IMR-90 (cell line): Measurements from ENCODE around the gene NAV2. TPM values are rescaled to one million over a fixed set of nuclear protein-coding genes. Genes with fewer than 3 reads are reported as not detected.

Experiments used
- ATAC-seq: fragments of 200-7000 bp; cut with Tn5 transposase; 2 replicates; pipeline ENCODE4 v1.9.1; 2020; ENCODE audit warnings: low read depth, mild to moderate bottlenecking, moderate library complexity
- BruUV-seq: library from RNA; stranded (reverse); fragments of 400-500 nt; replicated peaks from 2 replicates; lab custom pipeline; 2021; lab: Mats Ljungman, UMichigan
- CTCF ChIA-PET: fragments of 300-600 bp; formaldehyde crosslinking; extraction: SDS; loops from one replicate; lab custom pipeline; 2021; ENCODE audit warnings: antibody characterized with exemption; lab: Yijun Ruan, JAX
- POLR2A ChIA-PET: fragments of 300-600 bp; sonication (Branson Sonifier 250); formaldehyde crosslinking; loops from one replicate; lab custom pipeline; 2022; ENCODE audit warnings: antibody characterized with exemption; ENCODE audit not compliant: unreplicated experiment; lab: Charles Lee
- DNase-seq: peaks from one replicate; pipeline ENCODE4 v3.0.0; 2013
- H2AFZ ChIP-seq: replicated peaks from 2 replicates; pipeline ENCODE3; 2013; ENCODE audit warnings: low read length, mild to moderate bottlenecking; ENCODE audit not compliant: poor library complexity
- H2AK5ac ChIP-seq: 2 replicates; pipeline ENCODE4 v1.6.1; 2013; ENCODE audit warnings: low read depth, low read length, inconsistent platforms
- H2AK9ac ChIP-seq: replicated peaks from 2 replicates; pipeline ENCODE3; 2013; ENCODE audit warnings: mild to moderate bottlenecking, low read depth, low read length, moderate library complexity; ENCODE audit not compliant: poor library complexity
- H2BK120ac ChIP-seq: 2 replicates; pipeline ENCODE4 v1.6.1; 2013; ENCODE audit warnings: low read depth, low read length, inconsistent platforms
- H2BK15ac ChIP-seq: 3 replicates; pipeline ENCODE4 v1.6.1; 2013; ENCODE audit warnings: low read depth, low read length, inconsistent platforms
- H2BK20ac ChIP-seq: 2 replicates; pipeline ENCODE4 v1.6.1; 2013; ENCODE audit warnings: low read depth, mild to moderate bottlenecking, inconsistent platforms, low read length, moderate library complexity
- H2BK5ac ChIP-seq: 2 replicates; pipeline ENCODE4 v1.6.1; 2013; ENCODE audit warnings: mild to moderate bottlenecking, low read depth, low read length, inconsistent platforms; ENCODE audit not compliant: poor library complexity, severe bottlenecking
- H3K14ac ChIP-seq: replicated peaks from 2 replicates; pipeline ENCODE4 v1.6.1; 2013; ENCODE audit warnings: low read depth, low read length, inconsistent platforms
- H3K18ac ChIP-seq: 2 replicates; pipeline ENCODE4 v1.6.1; 2013; ENCODE audit warnings: low read depth, low read length, control low read depth
- H3K23ac ChIP-seq: 2 replicates; pipeline ENCODE4 v1.6.1; 2013; ENCODE audit warnings: low read depth, low read length, inconsistent platforms
- H3K27ac ChIP-seq: 2 replicates; pipeline ENCODE4 v1.5.1; 2013; ENCODE audit warnings: mild to moderate bottlenecking, control low read depth, low read length; ENCODE audit not compliant: insufficient read depth
- H3K27me3 ChIP-seq: 2 replicates; pipeline ENCODE4 v1.6.1; 2013; ENCODE audit warnings: low read length; ENCODE audit not compliant: control insufficient read depth, insufficient read depth
- H3K36me3 ChIP-seq: 2 replicates; pipeline ENCODE4 v1.6.1; 2013; ENCODE audit warnings: low read length, mixed read lengths; ENCODE audit not compliant: control insufficient read depth, insufficient read depth
- H3K4ac ChIP-seq: 2 replicates; pipeline ENCODE4 v1.6.1; 2013; ENCODE audit warnings: low read depth, low read length, inconsistent platforms
- H3K4me1 ChIP-seq: 2 replicates; pipeline ENCODE4 v1.6.1; 2013; ENCODE audit warnings: low read length, mixed read lengths; ENCODE audit not compliant: control insufficient read depth, insufficient read depth
- H3K4me2 ChIP-seq: 2 replicates; pipeline ENCODE4 v1.6.1; 2013; ENCODE audit warnings: low read depth, mild to moderate bottlenecking, control low read depth, low read length, moderate library complexity
- H3K4me3 ChIP-seq: 2 replicates; pipeline ENCODE4 v1.5.1; 2013; ENCODE audit warnings: low read depth, mild to moderate bottlenecking, control low read depth, low read length, moderate library complexity; ENCODE audit not compliant: insufficient read depth
- H3K56ac ChIP-seq: 2 replicates; pipeline ENCODE4 v1.6.1; 2013; ENCODE audit warnings: low read length, inconsistent platforms; ENCODE audit not compliant: insufficient read depth; ENCODE audit errors: extremely low read depth
- H3K79me1 ChIP-seq, 2 experiments: 2 replicates each; pipeline ENCODE4 v1.6.1; 2013; ENCODE audit warnings: low read length in 2 of 2, inconsistent platforms in 1 of 2, low read depth in 1 of 2
- H3K9ac ChIP-seq: 2 replicates; pipeline ENCODE4 v1.6.1; 2013; ENCODE audit warnings: low read depth, low read length, control low read depth
- H3K9me1 ChIP-seq: 2 replicates; pipeline ENCODE4 v1.6.1; 2013; ENCODE audit warnings: low read length, inconsistent platforms; ENCODE audit not compliant: insufficient read depth
- H3K9me3 ChIP-seq: 2 replicates; pipeline ENCODE4 v1.6.1; 2013; ENCODE audit warnings: low read length; ENCODE audit not compliant: control insufficient read depth, insufficient read depth
- H4K20me1 ChIP-seq: 2 replicates; pipeline ENCODE4 v1.6.1; 2013; ENCODE audit warnings: low read length, inconsistent platforms; ENCODE audit not compliant: insufficient read depth
- H4K5ac ChIP-seq: 2 replicates; pipeline ENCODE4 v1.6.1; 2013; ENCODE audit warnings: mild to moderate bottlenecking, low read depth, low read length, control low read depth
- H4K8ac ChIP-seq, 2 experiments: 2 replicates each; pipeline ENCODE4 v1.6.1; 2013; ENCODE audit warnings: low read depth in 2 of 2, low read length in 2 of 2, control low read depth in 1 of 2, inconsistent platforms in 1 of 2
- H4K91ac ChIP-seq: 2 replicates; pipeline ENCODE4 v1.6.1; 2013; ENCODE audit warnings: low read depth, low read length, inconsistent platforms; ENCODE audit not compliant: insufficient read depth
- CHD1 ChIP-seq: IDR thresholded peaks from 2 replicates; pipeline ENCODE4 v1.6.1; 2012; ENCODE audit warnings: low read depth, low read length, improper control_type of control experiment
- FOS ChIP-seq: fragments of 150-350 bp; IDR thresholded peaks from 2 replicates; pipeline ENCODE4 v1.6.1; 2016; ENCODE audit warnings: low read depth, low read length
- MAZ ChIP-seq: IDR thresholded peaks from 2 replicates; pipeline ENCODE4 v1.6.1; 2012; ENCODE audit warnings: low read depth, mild to moderate bottlenecking, low read length, improper control_type of control experiment, moderate library complexity, borderline replicate concordance
- NFE2L2 ChIP-seq: fragments of 150-350 bp; IDR thresholded peaks from 2 replicates; pipeline ENCODE4 v1.6.1; 2016; ENCODE audit warnings: low read depth, mild to moderate bottlenecking, low read length
- RAD21 ChIP-seq: IDR thresholded peaks from 2 replicates; pipeline ENCODE4 v1.6.1; 2012; ENCODE audit warnings: low read length, improper control_type of control experiment
- RFX5 ChIP-seq: IDR thresholded peaks from 2 replicates; pipeline ENCODE4 v1.8.0; 2012; ENCODE audit warnings: low read depth, mild to moderate bottlenecking, low read length, moderate library complexity
- SMC3 ChIP-seq: fragments of 150-350 bp; IDR thresholded peaks from 2 replicates; pipeline ENCODE4 v1.6.1; 2016; ENCODE audit warnings: low read depth, mild to moderate bottlenecking, antibody characterized with exemption, low read length, moderate library complexity
- WGBS, 2 experiments: methylation state at CpG; one replicate each; pipeline versions ENCODE4 v1.1.5 to v1.1.7; 2013; ENCODE audit warnings: missing lambda C conversion rate in 2 of 2; ENCODE audit not compliant: insufficient read length in 1 of 2; ENCODE audit errors: extremely low coverage in 2 of 2; 5-methylcytosine and 5-hydroxymethylcytosine counted together
- dilution Hi-C: fragments of 300-500 bp; cut with HindIII; formaldehyde crosslinking; loops from one replicate; pipeline ENCODE4 v1.14.3; 2018; ENCODE audit warnings: low sequenced_read_pairs; ENCODE audit not compliant: unreplicated experiment
- in situ Hi-C: fragments of 300-500 bp; cut with MboI; formaldehyde crosslinking; loops from 3 replicates; pipeline ENCODE4 v1.14.3; 2019; ENCODE audit warnings: low sequenced_read_pairs, inconsistent platforms, mixed read lengths
- intact Hi-C: fragments of 100-400 bp; cut with micrococcal nuclease; formaldehyde crosslinking; loops from 2 replicates; pipeline ENCODE4 v1.10.0; 2022
- polyA plus RNA-seq, 3 experiments: library from polyadenylated mRNA; depleted of rRNA; stranded (reverse); fragments of >200 nt; gene quantifications; 2 replicates each; pipeline ENCODE4 v1.2.3, GENCODE V29; 2012; ENCODE audit warnings: low replicate concordance in 1 of 3
- total RNA-seq: library from RNA; depleted of rRNA; stranded (reverse); fragments of >200 nt; gene quantifications from 2 replicates; pipeline ENCODE4 v1.2.3, GENCODE V29; 2012
- TF ChIP-seq, protein P1 (sequence below): fragments of 150-350 bp; IDR thresholded peaks from 2 replicates; pipeline ENCODE4 v1.6.1; 2017; ENCODE audit warnings: mild to moderate bottlenecking, antibody characterized with exemption, low read length, low read depth

The NAV2 gene
- total and polyA plus RNA-seq, 2 of the 4 experiments (the other 2 are of a cell fraction): 4.5 to 12.6 TPM

- Histone ChIP-seq H3K79me1 (peaks cover 6 to 18% of the 10 kb centered on the region in 2 experiments; a peak in 3 of 4 replicates), H4K91ac (no peak overlapping the region), H3K14ac (no peak overlapping the region), H3K9me3 (no peaks in the 10 kb centered on the region), H3K23ac (no peak overlapping the region), H4K20me1 (no peaks in the 10 kb centered on the region; the same call in 1 of the 2 replicates), H2BK120ac (no peak overlapping the region), H3K18ac (no peak overlapping the region), H2BK20ac (no peak overlapping the region), H3K9ac (no peak overlapping the region), H3K56ac (no peak overlapping the region), H2AK9ac (no peak overlapping the region), H4K5ac (no peak overlapping the region), H3K27me3 (no peaks in the 10 kb centered on the region), H4K8ac (0 out of 4 replicates have a peak overlapping the region, but pooled peaks of 1 of the 2 experiments have one; percentile 12), H3K4me3 (no peak overlapping the region), H3K4ac (no peak overlapping the region), H3K9me1 (peaks cover 3% of the 10 kb centered on the region; the same call in 1 of the 2 replicates), H3K4me1 (peaks cover 13% of the 10 kb centered on the region), H2BK15ac (no peak overlapping the region), H3K27ac (no peak overlapping the region), H2BK5ac (no peak overlapping the region), H2AFZ (no peak overlapping the region), H3K36me3 (no peaks in the 10 kb centered on the region), H3K4me2 (no peak overlapping the region), H2AK5ac (no peak overlapping the region)
- DNase-seq: no peak
- ChIA-PET POLR2A (no interaction called here), CTCF (interaction anchor here (0.8 to 1.1 kb wide), 2 partner anchors 44 to 64 kb away, joined by 3 to 4 read pairs; no protein-coding TSS in a partner anchor)
- no TSS peak for BruUV-seq
- no peak for ATAC-seq
- dilution Hi-C loops (no loop called here), intact Hi-C loops (no loop called here), in situ Hi-C loops (no loop called here)
- no peak for TF ChIP-seq NFE2L2
- no peak for TF ChIP-seq SMC3
- TF ChIP-seq RAD21: no peak
- TF ChIP-seq CHD1: no peak
- no peak for TF ChIP-seq MAZ
- TF ChIP-seq RFX5: no peak
- no peak for TF ChIP-seq FOS
- TF ChIP-seq, protein P1, sequence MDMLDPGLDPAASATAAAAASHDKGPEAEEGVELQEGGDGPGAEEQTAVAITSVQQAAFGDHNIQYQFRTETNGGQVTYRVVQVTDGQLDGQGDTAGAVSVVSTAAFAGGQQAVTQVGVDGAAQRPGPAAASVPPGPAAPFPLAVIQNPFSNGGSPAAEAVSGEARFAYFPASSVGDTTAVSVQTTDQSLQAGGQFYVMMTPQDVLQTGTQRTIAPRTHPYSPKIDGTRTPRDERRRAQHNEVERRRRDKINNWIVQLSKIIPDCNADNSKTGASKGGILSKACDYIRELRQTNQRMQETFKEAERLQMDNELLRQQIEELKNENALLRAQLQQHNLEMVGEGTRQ: no peak
- 61% methylated on average over 9 of the region's 14 CpGs; no CpG with 5 or more reads in 1 of the 2 experiments for WGBS, 2 experiments
Observed at GRCh38 chr11:20015529-20016427, 303.1 kb downstream of the NAV2 start.
